ENCODE data around the gene TRPM6. TPM values are rescaled to one million over a fixed set of nuclear protein-coding genes. Genes with fewer than 3 reads are reported as not detected.

TRPM6 gene
- total RNA-seq, 1 experiment from 2014 or later, result 1.4 TPM

DNA sequence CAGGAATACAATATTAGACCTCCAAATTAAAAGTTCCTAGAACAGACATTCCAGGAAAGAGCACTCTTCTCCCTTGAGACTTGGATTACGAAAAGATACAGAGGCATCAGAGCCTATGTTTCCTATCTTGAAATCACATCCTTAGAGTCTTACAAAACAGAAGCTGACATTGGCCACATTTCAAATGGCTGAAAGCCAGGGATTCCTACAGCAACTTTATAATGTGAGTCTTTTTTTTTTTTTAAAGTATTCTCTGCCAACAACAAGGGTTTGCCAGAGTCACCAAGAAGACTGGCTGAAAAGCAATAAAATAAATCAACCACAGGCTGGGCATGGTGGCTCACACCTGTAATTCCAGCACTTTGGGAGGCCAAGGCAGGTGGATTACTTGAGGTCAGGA is 63.1 kb downstream of the TRPM6 start:
- H3K4me1 Mint-ChIP-seq, result peaks cover 17% of the 10 kb centered on the region
- H3K9me3 Mint-ChIP-seq, result no peaks in the 10 kb centered on the region
- POLR2A ChIA-PET, result no interaction called here
- no peak overlapping the region for H3K27ac Mint-ChIP-seq
- DNase-seq (ENCODE audit: low spot score) (no peak), ATAC-seq (no peak)
- CTCF ChIA-PET, result no interaction called here
- H3K4me3 Mint-ChIP-seq, result no peak overlapping the region
- H3K36me3 Mint-ChIP-seq, result no peaks in the 10 kb centered on the region
- TF ChIP-seq SP1 (CRISPR knock-in tag; conservative IDR thresholded peaks at IDR 0.05) (no peak), ZNF317 (CRISPR knock-in tag; IDR thresholded peaks at IDR 0.05; ENCODE audit: borderline replicate concordance, low read depth) (no peak), ZNF671 (CRISPR knock-in tag; IDR thresholded peaks at IDR 0.05) (no peak), MLX (CRISPR knock-in tag; IDR thresholded peaks at IDR 0.05) (no peak), TEAD1 (CRISPR knock-in tag; IDR thresholded peaks at IDR 0.05) (no peak), NR2C2 (CRISPR knock-in tag; IDR thresholded peaks at IDR 0.05) (no peak), GABPB1 (CRISPR knock-in tag; IDR thresholded peaks at IDR 0.05) (no peak), TEAD4 (CRISPR knock-in tag; IDR thresholded peaks at IDR 0.05) (no peak), FOXJ3 (CRISPR knock-in tag; IDR thresholded peaks at IDR 0.05; ENCODE audit: borderline replicate concordance) (no peak), IRF1 (CRISPR knock-in tag; IDR thresholded peaks at IDR 0.05) (no peak), NFATC4 (CRISPR knock-in tag; IDR thresholded peaks at IDR 0.05) (no peak), NR3C1 (CRISPR knock-in tag; conservative IDR thresholded peaks at IDR 0.05; ENCODE audit: low read depth) (no peak), CBFB (CRISPR knock-in tag; IDR thresholded peaks at IDR 0.05; ENCODE audit: low read depth) (no peak), ZNF219 (CRISPR knock-in tag; IDR thresholded peaks at IDR 0.05; ENCODE audit: borderline replicate concordance) (no peak), ESRRA (CRISPR knock-in tag; IDR thresholded peaks at IDR 0.05; ENCODE audit: borderline replicate concordance) (no peak)
- TF ChIP-seq, protein P1, sequence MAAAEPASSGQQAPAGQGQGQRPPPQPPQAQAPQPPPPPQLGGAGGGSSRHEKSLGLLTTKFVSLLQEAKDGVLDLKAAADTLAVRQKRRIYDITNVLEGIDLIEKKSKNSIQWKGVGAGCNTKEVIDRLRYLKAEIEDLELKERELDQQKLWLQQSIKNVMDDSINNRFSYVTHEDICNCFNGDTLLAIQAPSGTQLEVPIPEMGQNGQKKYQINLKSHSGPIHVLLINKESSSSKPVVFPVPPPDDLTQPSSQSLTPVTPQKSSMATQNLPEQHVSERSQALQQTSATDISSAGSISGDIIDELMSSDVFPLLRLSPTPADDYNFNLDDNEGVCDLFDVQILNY (CRISPR knock-in tag; IDR thresholded peaks at IDR 0.05), result no peak
- TF ChIP-seq, protein P2, sequence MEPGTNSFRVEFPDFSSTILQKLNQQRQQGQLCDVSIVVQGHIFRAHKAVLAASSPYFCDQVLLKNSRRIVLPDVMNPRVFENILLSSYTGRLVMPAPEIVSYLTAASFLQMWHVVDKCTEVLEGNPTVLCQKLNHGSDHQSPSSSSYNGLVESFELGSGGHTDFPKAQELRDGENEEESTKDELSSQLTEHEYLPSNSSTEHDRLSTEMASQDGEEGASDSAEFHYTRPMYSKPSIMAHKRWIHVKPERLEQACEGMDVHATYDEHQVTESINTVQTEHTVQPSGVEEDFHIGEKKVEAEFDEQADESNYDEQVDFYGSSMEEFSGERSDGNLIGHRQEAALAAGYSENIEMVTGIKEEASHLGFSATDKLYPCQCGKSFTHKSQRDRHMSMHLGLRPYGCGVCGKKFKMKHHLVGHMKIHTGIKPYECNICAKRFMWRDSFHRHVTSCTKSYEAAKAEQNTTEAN (CRISPR knock-in tag; IDR thresholded peaks at IDR 0.05), result no peak
- TF ChIP-seq, protein P3, sequence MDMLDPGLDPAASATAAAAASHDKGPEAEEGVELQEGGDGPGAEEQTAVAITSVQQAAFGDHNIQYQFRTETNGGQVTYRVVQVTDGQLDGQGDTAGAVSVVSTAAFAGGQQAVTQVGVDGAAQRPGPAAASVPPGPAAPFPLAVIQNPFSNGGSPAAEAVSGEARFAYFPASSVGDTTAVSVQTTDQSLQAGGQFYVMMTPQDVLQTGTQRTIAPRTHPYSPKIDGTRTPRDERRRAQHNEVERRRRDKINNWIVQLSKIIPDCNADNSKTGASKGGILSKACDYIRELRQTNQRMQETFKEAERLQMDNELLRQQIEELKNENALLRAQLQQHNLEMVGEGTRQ (CRISPR knock-in tag; IDR thresholded peaks at IDR 0.05), result no peak
- H3K27me3 Mint-ChIP-seq (ENCODE audit: low read depth), result no peaks in the 10 kb centered on the region; the same call in 1 of the 2 replicates

DNA sequence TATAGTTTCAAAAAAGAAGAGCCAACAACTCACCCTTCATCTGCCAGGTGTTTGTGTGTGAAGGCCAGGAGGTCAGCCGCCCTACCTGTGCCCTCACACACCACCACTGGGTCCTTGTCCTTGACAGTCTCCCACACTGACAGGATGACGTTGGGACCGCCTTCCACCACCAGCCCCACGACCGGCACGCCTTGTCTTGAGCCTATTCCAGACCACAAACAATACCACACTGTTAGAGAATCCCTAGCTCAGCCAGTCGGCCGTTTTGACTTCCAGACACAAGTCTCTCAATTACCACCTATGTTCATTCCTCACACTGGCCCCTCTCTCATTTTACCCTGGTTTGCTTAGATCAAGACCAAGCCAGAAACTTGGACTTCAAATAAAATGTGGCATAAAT is 66.1 kb downstream of the TRPM6 start:
- ATAC-seq (no peak), DNase-seq (ENCODE audit: low spot score) (no peak)
- H3K27ac Mint-ChIP-seq, result no peak overlapping the region
- no peaks in the 10 kb centered on the region for H3K27me3 Mint-ChIP-seq (ENCODE audit: low read depth)
- peaks cover 17% of the 10 kb centered on the region for H3K4me1 Mint-ChIP-seq
- H3K4me3 Mint-ChIP-seq, result no peak overlapping the region
- no peaks in the 10 kb centered on the region for H3K36me3 Mint-ChIP-seq
- H3K9me3 Mint-ChIP-seq, result no peaks in the 10 kb centered on the region
- ChIA-PET POLR2A (no interaction called here), CTCF (no interaction called here)
- TF ChIP-seq, protein P4, sequence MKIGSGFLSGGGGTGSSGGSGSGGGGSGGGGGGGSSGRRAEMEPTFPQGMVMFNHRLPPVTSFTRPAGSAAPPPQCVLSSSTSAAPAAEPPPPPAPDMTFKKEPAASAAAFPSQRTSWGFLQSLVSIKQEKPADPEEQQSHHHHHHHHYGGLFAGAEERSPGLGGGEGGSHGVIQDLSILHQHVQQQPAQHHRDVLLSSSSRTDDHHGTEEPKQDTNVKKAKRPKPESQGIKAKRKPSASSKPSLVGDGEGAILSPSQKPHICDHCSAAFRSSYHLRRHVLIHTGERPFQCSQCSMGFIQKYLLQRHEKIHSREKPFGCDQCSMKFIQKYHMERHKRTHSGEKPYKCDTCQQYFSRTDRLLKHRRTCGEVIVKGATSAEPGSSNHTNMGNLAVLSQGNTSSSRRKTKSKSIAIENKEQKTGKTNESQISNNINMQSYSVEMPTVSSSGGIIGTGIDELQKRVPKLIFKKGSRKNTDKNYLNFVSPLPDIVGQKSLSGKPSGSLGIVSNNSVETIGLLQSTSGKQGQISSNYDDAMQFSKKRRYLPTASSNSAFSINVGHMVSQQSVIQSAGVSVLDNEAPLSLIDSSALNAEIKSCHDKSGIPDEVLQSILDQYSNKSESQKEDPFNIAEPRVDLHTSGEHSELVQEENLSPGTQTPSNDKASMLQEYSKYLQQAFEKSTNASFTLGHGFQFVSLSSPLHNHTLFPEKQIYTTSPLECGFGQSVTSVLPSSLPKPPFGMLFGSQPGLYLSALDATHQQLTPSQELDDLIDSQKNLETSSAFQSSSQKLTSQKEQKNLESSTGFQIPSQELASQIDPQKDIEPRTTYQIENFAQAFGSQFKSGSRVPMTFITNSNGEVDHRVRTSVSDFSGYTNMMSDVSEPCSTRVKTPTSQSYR (CRISPR knock-in tag; IDR thresholded peaks at IDR 0.05), result no peak
- TF ChIP-seq NFYB (CRISPR knock-in tag; conservative IDR thresholded peaks at IDR 0.05; ENCODE audit: low read depth) (no peak), OVOL2 (CRISPR knock-in tag; IDR thresholded peaks at IDR 0.05; ENCODE audit: borderline replicate concordance) (no peak), ETV6 (CRISPR knock-in tag; IDR thresholded peaks at IDR 0.05) (no peak), JUN (CRISPR knock-in tag; IDR thresholded peaks at IDR 0.05) (no peak), JAZF1 (CRISPR knock-in tag; IDR thresholded peaks at IDR 0.05) (no peak), NR1H2 (CRISPR knock-in tag; IDR thresholded peaks at IDR 0.05) (no peak), FOXP1 (CRISPR knock-in tag; IDR thresholded peaks at IDR 0.05; ENCODE audit: borderline replicate concordance) (no peak), ZNF219 (CRISPR knock-in tag; IDR thresholded peaks at IDR 0.05; ENCODE audit: borderline replicate concordance) (no peak), TP53 (CRISPR knock-in tag; IDR thresholded peaks at IDR 0.05) (no peak), MXD4 (CRISPR knock-in tag; IDR thresholded peaks at IDR 0.05; ENCODE audit: borderline replicate concordance) (no peak), TEAD4 (CRISPR knock-in tag; IDR thresholded peaks at IDR 0.05) (no peak)
- TF ChIP-seq, protein P5, sequence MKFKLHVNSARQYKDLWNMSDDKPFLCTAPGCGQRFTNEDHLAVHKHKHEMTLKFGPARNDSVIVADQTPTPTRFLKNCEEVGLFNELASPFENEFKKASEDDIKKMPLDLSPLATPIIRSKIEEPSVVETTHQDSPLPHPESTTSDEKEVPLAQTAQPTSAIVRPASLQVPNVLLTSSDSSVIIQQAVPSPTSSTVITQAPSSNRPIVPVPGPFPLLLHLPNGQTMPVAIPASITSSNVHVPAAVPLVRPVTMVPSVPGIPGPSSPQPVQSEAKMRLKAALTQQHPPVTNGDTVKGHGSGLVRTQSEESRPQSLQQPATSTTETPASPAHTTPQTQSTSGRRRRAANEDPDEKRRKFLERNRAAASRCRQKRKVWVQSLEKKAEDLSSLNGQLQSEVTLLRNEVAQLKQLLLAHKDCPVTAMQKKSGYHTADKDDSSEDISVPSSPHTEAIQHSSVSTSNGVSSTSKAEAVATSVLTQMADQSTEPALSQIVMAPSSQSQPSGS (CRISPR knock-in tag; IDR thresholded peaks at IDR 0.05; ENCODE audit: borderline replicate concordance, low read depth), result no peak
- TF ChIP-seq, protein P6, sequence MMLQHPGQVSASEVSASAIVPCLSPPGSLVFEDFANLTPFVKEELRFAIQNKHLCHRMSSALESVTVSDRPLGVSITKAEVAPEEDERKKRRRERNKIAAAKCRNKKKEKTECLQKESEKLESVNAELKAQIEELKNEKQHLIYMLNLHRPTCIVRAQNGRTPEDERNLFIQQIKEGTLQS (CRISPR knock-in tag; conservative IDR thresholded peaks at IDR 0.05), result no peak
